Adrenal gland (tissue), 5 donors: ENCODE measurements around the gene DDO.

ENCODE experiments used
- POLR2A ChIP-seq, 2 donors: fragments of 450-650 bp; IDR thresholded peaks; one replicate each; pipeline ENCODE4 v1.6.1; 2017; ENCODE audit warnings: antibody characterized with exemption in 2 of 2, mild to moderate bottlenecking in 2 of 2, moderate library complexity in 1 of 2
- TF ChIP-seq, protein P1 (sequence below), 6 experiments: fragments of 450-650 bp in 4 of 6; fragments of 200-600 bp in 2 of 6; sonication (generic) in 1 of 6; IDR thresholded peaks; 1 replicate in 5 of 6; 2 replicates in 1 of 6; pipeline versions ENCODE4 v1.5.1 to v1.8.0; 2016 to 2021; ENCODE audit warnings: antibody characterized with exemption in 6 of 6, mild to moderate bottlenecking in 2 of 6, moderate library complexity in 1 of 6
- donor health status: DM: no; HTN: no; CAD: no.

DNA sequence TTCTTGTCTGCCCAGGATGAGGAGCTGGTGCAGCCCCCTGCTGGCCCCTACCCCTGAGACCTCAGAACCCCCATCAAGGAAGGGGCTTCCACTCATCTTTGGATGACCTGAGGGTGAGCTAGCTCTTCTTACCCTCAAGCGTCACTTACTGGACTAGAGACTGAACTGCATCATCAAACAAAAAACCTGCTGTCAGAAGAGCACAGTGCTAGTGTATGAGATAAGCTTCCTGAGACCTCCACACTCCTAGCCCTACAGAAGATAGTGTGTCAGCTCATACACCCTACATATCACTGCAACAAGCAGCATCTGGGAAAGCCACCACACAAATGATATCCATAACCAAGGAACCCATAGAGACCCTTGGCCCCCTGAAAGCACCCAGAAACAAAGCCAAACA, 46.0 kb upstream of the DDO start:
- TF ChIP-seq, protein P1, sequence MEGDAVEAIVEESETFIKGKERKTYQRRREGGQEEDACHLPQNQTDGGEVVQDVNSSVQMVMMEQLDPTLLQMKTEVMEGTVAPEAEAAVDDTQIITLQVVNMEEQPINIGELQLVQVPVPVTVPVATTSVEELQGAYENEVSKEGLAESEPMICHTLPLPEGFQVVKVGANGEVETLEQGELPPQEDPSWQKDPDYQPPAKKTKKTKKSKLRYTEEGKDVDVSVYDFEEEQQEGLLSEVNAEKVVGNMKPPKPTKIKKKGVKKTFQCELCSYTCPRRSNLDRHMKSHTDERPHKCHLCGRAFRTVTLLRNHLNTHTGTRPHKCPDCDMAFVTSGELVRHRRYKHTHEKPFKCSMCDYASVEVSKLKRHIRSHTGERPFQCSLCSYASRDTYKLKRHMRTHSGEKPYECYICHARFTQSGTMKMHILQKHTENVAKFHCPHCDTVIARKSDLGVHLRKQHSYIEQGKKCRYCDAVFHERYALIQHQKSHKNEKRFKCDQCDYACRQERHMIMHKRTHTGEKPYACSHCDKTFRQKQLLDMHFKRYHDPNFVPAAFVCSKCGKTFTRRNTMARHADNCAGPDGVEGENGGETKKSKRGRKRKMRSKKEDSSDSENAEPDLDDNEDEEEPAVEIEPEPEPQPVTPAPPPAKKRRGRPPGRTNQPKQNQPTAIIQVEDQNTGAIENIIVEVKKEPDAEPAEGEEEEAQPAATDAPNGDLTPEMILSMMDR (IDR thresholded peaks at IDR 0.05): no peak
- TF ChIP-seq POLR2A (IDR thresholded peaks at IDR 0.05): no peak
